Astrocyte (in vitro differentiated cells and primary cell): ENCODE results near the gene CYTH3. TPM values are rescaled to one million over a fixed set of nuclear protein-coding genes. Genes with fewer than 3 reads are reported as not detected.

ENCODE experiments used
- DNase-seq: peaks from one replicate; pipeline ENCODE4 v3.0.0-alpha.2; 2010; ENCODE audit warnings: low read depth
- FAIRE-seq: peaks from 2 replicates; lab custom pipeline; 2011; peaks lifted over from hg19 to GRCh38; lab: Jason Lieb, UNC
- H2AFZ ChIP-seq: 2 replicates; pipeline ENCODE4 v1.6.0; 2012; ENCODE audit warnings: low read depth, low read length, inconsistent platforms
- H3K27ac ChIP-seq: 2 replicates; pipeline ENCODE4 v1.5.1; 2011; ENCODE audit warnings: low read depth, low read length, inconsistent platforms
- H3K27me3 ChIP-seq: 2 replicates; pipeline ENCODE4 v1.6.0; 2011; ENCODE audit warnings: low read length, inconsistent platforms; ENCODE audit not compliant: insufficient read depth
- H3K36me3 ChIP-seq: 2 replicates; pipeline ENCODE4 v1.5.1; 2011; ENCODE audit warnings: low read length, inconsistent platforms; ENCODE audit not compliant: insufficient read depth
- H3K4me1 ChIP-seq: 2 replicates; pipeline ENCODE4 v1.5.1; 2011; ENCODE audit warnings: low read length, inconsistent platforms; ENCODE audit not compliant: insufficient read depth
- H3K4me2 ChIP-seq: 2 replicates; pipeline ENCODE4 v1.6.0; 2012; ENCODE audit warnings: low read length, inconsistent platforms
- H3K4me3 ChIP-seq: 2 replicates; pipeline ENCODE4 v1.5.1; 2011; ENCODE audit warnings: low read depth, mild to moderate bottlenecking, low read length, inconsistent platforms; ENCODE audit not compliant: insufficient read depth
- H3K79me2 ChIP-seq: 2 replicates; pipeline ENCODE4 v1.6.0; 2012; ENCODE audit warnings: mild to moderate bottlenecking, low read length, inconsistent platforms; ENCODE audit not compliant: insufficient read depth
- H3K9ac ChIP-seq: 2 replicates; pipeline ENCODE4 v1.6.0; 2012; ENCODE audit warnings: mild to moderate bottlenecking, low read length, inconsistent platforms
- H3K9me3 ChIP-seq: 2 replicates; pipeline ENCODE4 v1.5.1; 2012; ENCODE audit warnings: low read depth, mild to moderate bottlenecking, low read length, inconsistent platforms; ENCODE audit not compliant: insufficient read depth
- H4K20me1 ChIP-seq: 2 replicates; pipeline ENCODE4 v1.6.0; 2012; ENCODE audit warnings: low read length, inconsistent platforms; ENCODE audit not compliant: insufficient read depth
- H3K27ac Mint-ChIP-seq: one replicate; pipeline ENCODE4 v1.8.0; 2021; ENCODE audit warnings: mild to moderate bottlenecking, mixed read lengths; ENCODE audit not compliant: unreplicated experiment
- H3K27me3 Mint-ChIP-seq: one replicate; pipeline ENCODE4 v1.8.0; 2021; ENCODE audit warnings: low read depth, mixed read lengths; ENCODE audit not compliant: unreplicated experiment
- H3K36me3 Mint-ChIP-seq: one replicate; pipeline ENCODE4 v1.8.0; 2021; ENCODE audit warnings: low read depth, mixed read lengths; ENCODE audit not compliant: unreplicated experiment
- H3K4me1 Mint-ChIP-seq: one replicate; pipeline ENCODE4 v1.8.0; 2021; ENCODE audit warnings: low read depth, mixed read lengths; ENCODE audit not compliant: unreplicated experiment
- H3K4me3 Mint-ChIP-seq: one replicate; pipeline ENCODE4 v1.8.0; 2021; ENCODE audit warnings: mild to moderate bottlenecking, moderate library complexity, mixed read lengths; ENCODE audit not compliant: unreplicated experiment
- H3K9me3 Mint-ChIP-seq: one replicate; pipeline ENCODE4 v1.8.0; 2021; ENCODE audit warnings: mild to moderate bottlenecking, mixed read lengths; ENCODE audit not compliant: unreplicated experiment
- EZH2 ChIP-seq: IDR thresholded peaks from 2 replicates; pipeline ENCODE4 v1.6.1; 2012; ENCODE audit warnings: mild to moderate bottlenecking, low read length, inconsistent platforms; ENCODE audit not compliant: insufficient read depth
- total RNA-seq: library from RNA; stranded (reverse); gene quantifications from 2 replicates; pipeline ENCODE4 v1.2.1, GENCODE V29; 2021
- TF ChIP-seq, protein P1 (sequence below): IDR thresholded peaks from 2 replicates; pipeline ENCODE4 v1.5.1; 2011; ENCODE audit warnings: low read depth, mild to moderate bottlenecking, inconsistent platforms, low read length, moderate library complexity; ENCODE audit not compliant: insufficient read depth

The CYTH3 gene
- total RNA-seq, 1 donor from 2014 or later: 29.3 TPM

DNA sequence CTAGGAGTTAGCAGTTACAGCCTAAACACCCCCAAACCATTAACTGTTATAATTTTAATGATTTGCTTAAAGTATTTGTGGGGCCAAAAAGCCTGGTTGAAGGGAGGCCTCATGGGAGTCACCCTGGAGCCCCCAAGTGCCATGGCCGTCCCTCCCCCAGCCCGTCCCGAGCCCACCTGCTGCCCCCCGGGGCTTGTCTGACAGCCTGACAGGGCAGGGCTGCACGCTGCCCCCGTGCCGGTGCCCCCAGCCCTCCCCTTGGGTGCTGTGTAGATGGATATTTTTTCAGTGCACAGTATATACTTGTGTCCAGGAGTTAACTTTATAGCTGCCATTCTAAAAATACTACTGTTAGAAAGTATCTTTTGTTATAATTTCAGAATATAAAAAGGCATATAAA is 108.4 kb downstream of the CYTH3 start:
- no peak for FAIRE-seq
- peaks cover 16% of the 10 kb centered on the region for H3K36me3 ChIP-seq
- H3K4me1 Mint-ChIP-seq: peaks cover 5% of the 10 kb centered on the region

DNA sequence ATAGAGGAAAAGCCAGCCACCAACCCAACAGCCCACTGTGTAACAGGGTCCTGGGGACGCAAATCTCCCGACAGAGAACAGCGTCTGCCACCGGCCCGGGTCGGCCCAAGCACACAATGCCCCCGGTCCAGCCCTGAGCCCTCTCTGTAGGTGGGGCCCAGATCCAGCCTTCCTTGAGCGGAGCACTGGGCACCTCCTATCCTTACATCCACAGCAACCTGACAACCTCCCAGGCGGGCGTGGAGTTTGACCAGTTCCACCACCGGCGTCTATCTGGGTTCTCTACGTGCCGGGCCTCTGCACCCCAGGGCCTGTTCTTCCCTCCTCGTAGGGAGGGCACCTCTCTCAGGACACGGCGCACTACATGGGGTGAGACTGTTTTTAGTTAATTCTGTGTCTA is 109.0 kb downstream of the CYTH3 start:
- Mint-ChIP-seq H3K9me3 (no peaks in the 10 kb centered on the region), H3K27ac (no peak overlapping the region), H3K36me3 (peaks cover 9% of the 10 kb centered on the region), H3K4me3 (no peak overlapping the region), H3K27me3 (no peaks in the 10 kb centered on the region), H3K4me1 (peaks cover 5% of the 10 kb centered on the region)
- FAIRE-seq (no peak), DNase-seq (no peak)
- H3K27ac ChIP-seq: no peak overlapping the region
- no peak overlapping the region for H3K4me2 ChIP-seq
- peaks cover 12% of the 10 kb centered on the region for H4K20me1 ChIP-seq
- no peaks in the 10 kb centered on the region for H3K27me3 ChIP-seq
- H3K4me1 ChIP-seq: peaks cover 2% of the 10 kb centered on the region
- H3K9me3 ChIP-seq: no peaks in the 10 kb centered on the region
- H3K4me3 ChIP-seq: no peak overlapping the region
- TF ChIP-seq, protein P1, sequence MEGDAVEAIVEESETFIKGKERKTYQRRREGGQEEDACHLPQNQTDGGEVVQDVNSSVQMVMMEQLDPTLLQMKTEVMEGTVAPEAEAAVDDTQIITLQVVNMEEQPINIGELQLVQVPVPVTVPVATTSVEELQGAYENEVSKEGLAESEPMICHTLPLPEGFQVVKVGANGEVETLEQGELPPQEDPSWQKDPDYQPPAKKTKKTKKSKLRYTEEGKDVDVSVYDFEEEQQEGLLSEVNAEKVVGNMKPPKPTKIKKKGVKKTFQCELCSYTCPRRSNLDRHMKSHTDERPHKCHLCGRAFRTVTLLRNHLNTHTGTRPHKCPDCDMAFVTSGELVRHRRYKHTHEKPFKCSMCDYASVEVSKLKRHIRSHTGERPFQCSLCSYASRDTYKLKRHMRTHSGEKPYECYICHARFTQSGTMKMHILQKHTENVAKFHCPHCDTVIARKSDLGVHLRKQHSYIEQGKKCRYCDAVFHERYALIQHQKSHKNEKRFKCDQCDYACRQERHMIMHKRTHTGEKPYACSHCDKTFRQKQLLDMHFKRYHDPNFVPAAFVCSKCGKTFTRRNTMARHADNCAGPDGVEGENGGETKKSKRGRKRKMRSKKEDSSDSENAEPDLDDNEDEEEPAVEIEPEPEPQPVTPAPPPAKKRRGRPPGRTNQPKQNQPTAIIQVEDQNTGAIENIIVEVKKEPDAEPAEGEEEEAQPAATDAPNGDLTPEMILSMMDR: no peak
- TF ChIP-seq EZH2: no peak
- H3K9ac ChIP-seq: no peak overlapping the region
- H2AFZ ChIP-seq: no peak overlapping the region
- H3K79me2 ChIP-seq: no peaks in the 10 kb centered on the region
- H3K36me3 ChIP-seq: peaks cover 14% of the 10 kb centered on the region

More for the DNA sequence above, 108.4 kb downstream of the CYTH3 start:
- peaks cover 14% of the 10 kb centered on the region for H4K20me1 ChIP-seq
- Mint-ChIP-seq H3K27me3 (no peaks in the 10 kb centered on the region), H3K9me3 (no peaks in the 10 kb centered on the region), H3K27ac (no peak overlapping the region), H3K36me3 (peaks cover 8% of the 10 kb centered on the region), H3K4me3 (no peak overlapping the region)
- H3K4me3 ChIP-seq: no peak overlapping the region
- no peak overlapping the region for H3K27ac ChIP-seq
- no peak overlapping the region for H3K9ac ChIP-seq
- peaks cover 2% of the 10 kb centered on the region for H3K4me1 ChIP-seq
- H3K79me2 ChIP-seq: no peaks in the 10 kb centered on the region
- H3K4me2 ChIP-seq: no peak overlapping the region
- no peak overlapping the region for H2AFZ ChIP-seq
- TF ChIP-seq, protein P1: no peak
- no peak for TF ChIP-seq EZH2
- H3K9me3 ChIP-seq: no peaks in the 10 kb centered on the region
- no peaks in the 10 kb centered on the region for H3K27me3 ChIP-seq
- no peak for DNase-seq

DNA sequence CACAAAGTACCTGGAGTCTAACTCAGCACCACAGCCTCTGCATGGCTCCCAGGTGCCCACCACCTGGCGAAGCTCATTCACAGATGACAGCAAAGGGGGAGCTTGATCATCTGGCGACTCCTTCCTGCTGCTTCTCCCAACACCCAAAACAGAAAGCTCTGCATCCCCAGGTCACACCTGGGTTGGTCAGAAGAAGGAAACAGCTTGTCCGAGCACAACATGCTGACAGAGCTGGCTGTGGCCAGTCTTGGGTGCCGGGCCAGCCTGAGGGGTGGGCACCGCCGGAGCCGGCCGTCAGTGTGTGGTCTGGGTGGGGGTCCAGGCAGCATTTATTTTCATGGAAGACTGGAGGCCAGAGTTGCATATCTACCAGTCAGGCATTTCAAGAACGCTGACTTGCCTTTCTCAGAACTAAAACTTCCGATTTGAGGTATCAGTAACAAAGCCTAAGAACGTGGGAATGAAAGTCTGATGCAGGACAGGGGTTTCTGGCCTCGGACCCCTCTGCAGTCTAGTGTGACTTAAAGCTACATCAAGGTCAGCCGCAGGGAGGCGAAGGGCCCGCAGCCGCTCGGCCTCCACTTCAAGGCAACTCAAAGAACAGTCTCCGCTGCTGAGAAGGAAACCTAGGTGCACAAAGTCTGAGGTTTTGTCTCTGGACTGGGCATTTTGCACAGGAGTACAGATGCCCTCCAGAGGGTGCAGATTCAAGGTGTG is 109.6 kb downstream of the CYTH3 start:
- Histone ChIP-seq H3K27me3 (no peaks in the 10 kb centered on the region), H3K4me2 (no peak overlapping the region), H3K4me3 (no peak overlapping the region), H3K27ac (no peak overlapping the region), H3K79me2 (no peaks in the 10 kb centered on the region), H2AFZ (no peak overlapping the region), H3K4me1 (peaks cover 2% of the 10 kb centered on the region), H4K20me1 (peaks cover 12% of the 10 kb centered on the region), H3K9me3 (no peaks in the 10 kb centered on the region), H3K9ac (no peak overlapping the region), H3K36me3 (peaks cover 14% of the 10 kb centered on the region)
- TF ChIP-seq, protein P1: no peak
- TF ChIP-seq EZH2: no peak
- peaks cover 12% of the 10 kb centered on the region for H3K36me3 Mint-ChIP-seq
- H3K4me1 Mint-ChIP-seq: peaks cover 5% of the 10 kb centered on the region
- no peak overlapping the region for H3K27ac Mint-ChIP-seq
- H3K9me3 Mint-ChIP-seq: no peaks in the 10 kb centered on the region
- no peak overlapping the region for H3K4me3 Mint-ChIP-seq
- no peaks in the 10 kb centered on the region for H3K27me3 Mint-ChIP-seq
- no peak for FAIRE-seq
- DNase-seq: no peak
